Upper lobe of left lung (tissue), 6 donors: ENCODE measurements around the gene TRIM8. TPM values are rescaled to one million over a fixed set of nuclear protein-coding genes. Genes with fewer than 3 reads are reported as not detected.
A peak's percentile ranks its signal among the peaks of the same experiment; 100 is the strongest.

Experiments
- ATAC-seq, 2 donors: fragments of 200-7000 bp; cut with Tn5 transposase; one replicate each; pipeline ENCODE4 v1.9.1; 2022; ENCODE audit warnings: mild to moderate bottlenecking in 2 of 2, moderate library complexity in 2 of 2; ENCODE audit not compliant: low FRiP score in 2 of 2
- DNase-seq, 2 donors: peaks; one replicate each; pipeline ENCODE4 v3.0.0-alpha.2; 2019 to 2020
- H3K27ac ChIP-seq, 4 donors: fragments of 200-600 bp; sonication (generic); one replicate each; pipeline ENCODE4 v1.5.1; 2016 to 2019
- H3K27me3 ChIP-seq, 4 donors: fragments of 200-600 bp; sonication (generic); one replicate each; pipeline ENCODE4 v1.5.1; 2017 to 2019
- H3K36me3 ChIP-seq, 4 donors: fragments of 200-600 bp; sonication (generic); one replicate each; pipeline ENCODE4 v1.5.1; 2016 to 2019
- H3K4me1 ChIP-seq, 4 donors: fragments of 200-600 bp; sonication (generic); one replicate each; pipeline ENCODE4 v1.5.1; 2018 to 2019
- H3K4me3 ChIP-seq, 4 donors: fragments of 200-600 bp; sonication (generic); one replicate each; pipeline ENCODE4 v1.5.1; 2017 to 2019; ENCODE audit warnings: mild to moderate bottlenecking in 2 of 4, moderate library complexity in 1 of 4
- H3K9me3 ChIP-seq, 4 donors: fragments of 200-600 bp; sonication (generic); one replicate each; pipeline ENCODE4 v1.5.1; 2018 to 2019
- CTCF ChIP-seq, 6 experiments: fragments of 450-650 bp in 4 of 6; fragments of 200-600 bp in 2 of 6; sonication (generic) in 2 of 6; IDR thresholded peaks; one replicate each; pipeline ENCODE4 v1.5.1; 2016 to 2019; ENCODE audit warnings: antibody characterized with exemption in 6 of 6
- EP300 ChIP-seq, 4 donors: sonication (generic); formaldehyde crosslinking; IDR thresholded peaks; one replicate each; pipeline ENCODE4 v1.5.1; 2017; ENCODE audit warnings: antibody characterized with exemption in 4 of 4, control low read depth in 2 of 4
- POLR2A ChIP-seq, 4 donors: fragments of 450-650 bp; IDR thresholded peaks; one replicate each; pipeline ENCODE4 v1.5.1; 2016 to 2017; ENCODE audit warnings: antibody characterized with exemption in 4 of 4, mild to moderate bottlenecking in 2 of 4
- POLR2AphosphoS5 ChIP-seq, 2 donors: sonication (generic); formaldehyde crosslinking; IDR thresholded peaks; one replicate each; pipeline ENCODE4 v1.5.1; 2017; ENCODE audit warnings: antibody characterized with exemption in 2 of 2
- WGBS, 2 donors: methylation state at CpG; one replicate each; pipeline ENCODE4 v1.1.5; 2017 to 2018; 5-methylcytosine and 5-hydroxymethylcytosine counted together
- total RNA-seq, 6 donors: library from RNA; depleted of rRNA in 4 of 6; stranded (reverse); fragments of >200 nt in 4 of 6; gene quantifications; one replicate each; pipeline versions ENCODE4 v1.1.0 to v1.2.1, GENCODE V29; 2016 to 2021
- donor health status: DM: no; HTN: no; CAD: no; lungs with moderate emphysema.
- donor health status: DM: no; HTN: yes; CAD: no; lungs with severe emphysema.

Gene TRIM8
- total RNA-seq, 6 donors from 2014 or later: 162 to 279 (median 177) TPM

GRCh38 chr10:102647443-102648268, 3.4 kb downstream of the TRIM8 start:
- DNase-seq (no peak), ATAC-seq (no peak)
- Histone ChIP-seq H3K36me3 (peaks cover 0 to 15% (median 7%) of the 10 kb centered on the region in 4 donors), H3K27me3 (no peaks in the 10 kb centered on the region), H3K27ac (peak overlapping the region; percentile 97 to 100 (median 99)), H3K4me1 (peaks cover 56 to 63% (median 62%) of the 10 kb centered on the region in 4 donors), H3K4me3 (peak overlapping the region; percentile 31 to 97 (median 72)), H3K9me3 (no peaks in the 10 kb centered on the region)
- no peak for TF ChIP-seq CTCF (IDR thresholded peaks at IDR 0.05)
- no peak for TF ChIP-seq EP300 (IDR thresholded peaks at IDR 0.05)
- TF ChIP-seq POLR2A (IDR thresholded peaks at IDR 0.05): no peak
- TF ChIP-seq POLR2AphosphoS5 (IDR thresholded peaks at IDR 0.05): no peak
- 47 to 55% methylated on average over 5 to 7 of the region's 7 CpGs for WGBS, 2 donors

- 36% methylated on average over 9 of the region's 12 CpGs; no CpG with 5 or more reads in 1 of the 2 donors for WGBS, 2 donors
- Histone ChIP-seq H3K36me3 (peaks cover 0 to 22% (median 12%) of the 10 kb centered on the region in 4 donors), H3K4me1 (peaks cover 64 to 70% (median 69%) of the 10 kb centered on the region in 4 donors), H3K4me3 (peak overlapping the region in 3 of 4 donors; percentile 12 to 97 (median 72)), H3K9me3 (no peaks in the 10 kb centered on the region), H3K27me3 (no peaks in the 10 kb centered on the region), H3K27ac (peak overlapping the region; percentile 97 to 100 (median 99))
- ATAC-seq (no peak), DNase-seq (no peak)
- no peak for TF ChIP-seq POLR2AphosphoS5 (IDR thresholded peaks at IDR 0.05)
- no peak for TF ChIP-seq POLR2A (IDR thresholded peaks at IDR 0.05)
- TF ChIP-seq EP300 (IDR thresholded peaks at IDR 0.05): no peak
- TF ChIP-seq CTCF (IDR thresholded peaks at IDR 0.05): no peak
Observed at GRCh38 chr10:102648269-102648888, 4.1 kb downstream of the TRIM8 start.

GRCh38 chr10:102648889-102649796, 4.9 kb downstream of the TRIM8 start:
- Histone ChIP-seq H3K36me3 (peaks cover 0 to 30% (median 19%) of the 10 kb centered on the region in 4 donors), H3K4me3 (peak overlapping the region in 3 of 4 donors; percentile 12 to 97 (median 72)), H3K27ac (peak overlapping the region; percentile 69 to 100 (median 99)), H3K4me1 (peaks cover 70 to 77% (median 74%) of the 10 kb centered on the region in 4 donors), H3K27me3 (no peaks in the 10 kb centered on the region), H3K9me3 (no peaks in the 10 kb centered on the region)
- TF ChIP-seq POLR2A (IDR thresholded peaks at IDR 0.05) (no peak), CTCF (IDR thresholded peaks at IDR 0.05) (peak in 1 of 6 experiments; percentile 10), POLR2AphosphoS5 (IDR thresholded peaks at IDR 0.05) (peak; percentile 41 to 49), EP300 (IDR thresholded peaks at IDR 0.05) (no peak)
- ATAC-seq (no peak), DNase-seq (peak in 1 of 2 donors; percentile 78)
- WGBS, 2 donors: 14 to 25% methylated on average over 17 to 24 of the region's 25 CpGs

GRCh38 chr10:102649797-102650654, 5.7 kb downstream of the TRIM8 start:
- WGBS, 2 donors: 50 to 60% methylated on average over 9 to 12 of the region's 12 CpGs
- no peak for TF ChIP-seq EP300 (IDR thresholded peaks at IDR 0.05)
- no peak for TF ChIP-seq CTCF (IDR thresholded peaks at IDR 0.05)
- TF ChIP-seq POLR2AphosphoS5 (IDR thresholded peaks at IDR 0.05): no peak
- TF ChIP-seq POLR2A (IDR thresholded peaks at IDR 0.05): no peak
- Histone ChIP-seq H3K27me3 (no peaks in the 10 kb centered on the region), H3K27ac (peak overlapping the region; percentile 69 to 100 (median 99)), H3K4me1 (peaks cover 71 to 86% (median 78%) of the 10 kb centered on the region in 4 donors), H3K36me3 (peaks cover 1 to 38% (median 27%) of the 10 kb centered on the region in 4 donors), H3K4me3 (peak overlapping the region in 3 of 4 donors; percentile 12 to 97 (median 72)), H3K9me3 (no peaks in the 10 kb centered on the region)
- no peak for ATAC-seq
- DNase-seq: peak in 1 of 2 donors; percentile 50
